Liver (tissue), 9 donors: ENCODE results near the gene GBX1. TPM values are rescaled to one million over a fixed set of nuclear protein-coding genes. Genes with fewer than 3 reads are reported as not detected.

Experiments used
- DNase-seq: peaks from one replicate; pipeline ENCODE4 v3.0.0-alpha.2; 2017; ENCODE audit warnings: low spot score
- H3K27ac ChIP-seq, 2 donors: one replicate each; pipeline ENCODE4 v1.7.0; 2013; ENCODE audit warnings: inconsistent platforms in 2 of 2, low read length in 2 of 2, control low read depth in 1 of 2, low read depth in 1 of 2, mild to moderate bottlenecking in 1 of 2
- H3K27me3 ChIP-seq, 4 donors: one replicate each; pipeline versions ENCODE4 v1.6.1 to v1.7.0; 2013; ENCODE audit warnings: low read length in 3 of 4, inconsistent platforms in 1 of 4, mild to moderate bottlenecking in 1 of 4, moderate library complexity in 1 of 4; ENCODE audit not compliant: control insufficient read depth in 4 of 4, insufficient read depth in 4 of 4
- H3K36me3 ChIP-seq, 4 donors: one replicate each; pipeline versions ENCODE4 v1.6.1 to v1.7.0; 2013; ENCODE audit warnings: low read length in 3 of 4, mild to moderate bottlenecking in 3 of 4, low read depth in 1 of 4, moderate library complexity in 1 of 4; ENCODE audit not compliant: control insufficient read depth in 4 of 4, insufficient read depth in 3 of 4
- H3K4me1 ChIP-seq, 4 donors: one replicate each; pipeline versions ENCODE4 v1.6.1 to v1.7.0; 2013; ENCODE audit warnings: low read length in 3 of 4, mild to moderate bottlenecking in 3 of 4, moderate library complexity in 1 of 4; ENCODE audit not compliant: control insufficient read depth in 4 of 4, insufficient read depth in 4 of 4
- H3K4me3 ChIP-seq, 3 donors: one replicate each; pipeline versions ENCODE4 v1.6.1 to v1.7.0; 2013; ENCODE audit warnings: low read length in 3 of 3, control low read depth in 1 of 3, low read depth in 1 of 3, mild to moderate bottlenecking in 1 of 3
- H3K9ac ChIP-seq, 2 donors: one replicate each; pipeline ENCODE4 v1.7.0; 2013; ENCODE audit warnings: low read length in 2 of 2, mild to moderate bottlenecking in 2 of 2, moderate library complexity in 2 of 2, control low read depth in 1 of 2, low read depth in 1 of 2
- H3K9me3 ChIP-seq, 4 donors: one replicate each; pipeline versions ENCODE4 v1.6.1 to v1.7.0; 2013; ENCODE audit warnings: low read length in 3 of 4; ENCODE audit not compliant: control insufficient read depth in 4 of 4
- FOXA2 ChIP-seq: IDR thresholded peaks from 2 replicates; pipeline ENCODE4 v1.6.1; 2016; ENCODE audit warnings: antibody characterized with exemption
- GABPA ChIP-seq, 2 donors: IDR thresholded peaks in 1 of 2; conservative IDR thresholded peaks in 1 of 2; 2 replicates each; pipeline ENCODE4 v1.6.1; 2016; ENCODE audit warnings: antibody characterized with exemption in 2 of 2, mild to moderate bottlenecking in 1 of 2, moderate library complexity in 1 of 2
- JUND ChIP-seq, 2 donors: IDR thresholded peaks; 2 replicates each; pipeline ENCODE4 v1.6.1; 2016; ENCODE audit warnings: antibody characterized with exemption in 2 of 2
- MAX ChIP-seq: IDR thresholded peaks from 2 replicates; pipeline ENCODE4 v1.6.1; 2016; ENCODE audit warnings: antibody characterized with exemption
- NR2F2 ChIP-seq: IDR thresholded peaks from 2 replicates; pipeline ENCODE4 v1.6.1; 2016; ENCODE audit warnings: antibody characterized with exemption
- RAD21 ChIP-seq, 2 donors: IDR thresholded peaks; 2 replicates each; pipeline ENCODE4 v1.6.1; 2016; ENCODE audit warnings: antibody characterized with exemption in 2 of 2, mild to moderate bottlenecking in 2 of 2
- RXRA ChIP-seq, 2 donors: IDR thresholded peaks; 2 replicates each; pipeline ENCODE4 v1.6.1; 2017 to 2018; ENCODE audit warnings: antibody characterized with exemption in 2 of 2, mild to moderate bottlenecking in 1 of 2
- YY1 ChIP-seq: IDR thresholded peaks from 2 replicates; pipeline ENCODE4 v1.6.1; 2016; ENCODE audit warnings: antibody characterized with exemption, mild to moderate bottlenecking
- WGBS: extraction: QIAGEN DNeasy Blood & Tissue Kit; methylation state at CpG from one replicate; pipeline ENCODE4 v1.1.7; 2013; 5-methylcytosine and 5-hydroxymethylcytosine counted together
- polyA plus RNA-seq, 2 donors: library from polyadenylated mRNA; stranded (reverse) in 1 of 2; unstranded in 1 of 2; fragments of 200-250 nt in 1 of 2; fragments of >200 nt in 1 of 2; fragmentation: Nextera tagmentation in 1 of 2; extraction: Ambion mirVana in 1 of 2; gene quantifications; one replicate each; pipeline versions ENCODE4 v1.2.1 to v1.2.3, GENCODE V29; 2013 to 2015
- total RNA-seq, 2 donors: library from RNA; depleted of rRNA; stranded (reverse); fragments of >200 nt; gene quantifications; one replicate each; pipeline ENCODE4 v1.2.3, GENCODE V29; 2014
- TF ChIP-seq, protein P1 (sequence below): fragments of 150-350 bp; IDR thresholded peaks from 2 replicates; pipeline ENCODE4 v1.5.1; 2017; ENCODE audit warnings: improper control_type of control experiment, low read depth, low read length; ENCODE audit not compliant: missing input control
- TF ChIP-seq, protein P2 (sequence below): IDR thresholded peaks from 2 replicates; pipeline ENCODE4 v1.6.1; 2016; ENCODE audit warnings: antibody characterized with exemption
- TF ChIP-seq, protein P3 (sequence below): IDR thresholded peaks from 2 replicates; pipeline ENCODE4 v1.6.1; 2016; ENCODE audit warnings: antibody characterized with exemption
- TF ChIP-seq, protein P4 (sequence below): IDR thresholded peaks from 2 replicates; pipeline ENCODE4 v1.6.1; 2016; ENCODE audit warnings: antibody characterized with exemption, mild to moderate bottlenecking
- donor health status: healthy.
- donor health status: healthy.
- donor health status: healthy.
- donor health status: healthy.
- donor health status: healthy.

The GBX1 gene
- total and polyA plus RNA-seq, 4 donors = not detected

- Histone ChIP-seq H3K4me1 (peaks cover 0 to 6% (median 2%) of the 10 kb centered on the region in 4 donors), H3K9ac (no peak overlapping the region), H3K9me3 (no peaks in the 10 kb centered on the region), H3K27ac (no peak overlapping the region), H3K36me3 (no peaks in the 10 kb centered on the region), H3K4me3 (no peak overlapping the region), H3K27me3 (no peaks in the 10 kb centered on the region)
- TF ChIP-seq YY1 = no peak
- TF ChIP-seq RAD21 (IDR thresholded peaks at IDR 0.05) = peak; percentile 91 to 95
- TF ChIP-seq, protein P1, sequence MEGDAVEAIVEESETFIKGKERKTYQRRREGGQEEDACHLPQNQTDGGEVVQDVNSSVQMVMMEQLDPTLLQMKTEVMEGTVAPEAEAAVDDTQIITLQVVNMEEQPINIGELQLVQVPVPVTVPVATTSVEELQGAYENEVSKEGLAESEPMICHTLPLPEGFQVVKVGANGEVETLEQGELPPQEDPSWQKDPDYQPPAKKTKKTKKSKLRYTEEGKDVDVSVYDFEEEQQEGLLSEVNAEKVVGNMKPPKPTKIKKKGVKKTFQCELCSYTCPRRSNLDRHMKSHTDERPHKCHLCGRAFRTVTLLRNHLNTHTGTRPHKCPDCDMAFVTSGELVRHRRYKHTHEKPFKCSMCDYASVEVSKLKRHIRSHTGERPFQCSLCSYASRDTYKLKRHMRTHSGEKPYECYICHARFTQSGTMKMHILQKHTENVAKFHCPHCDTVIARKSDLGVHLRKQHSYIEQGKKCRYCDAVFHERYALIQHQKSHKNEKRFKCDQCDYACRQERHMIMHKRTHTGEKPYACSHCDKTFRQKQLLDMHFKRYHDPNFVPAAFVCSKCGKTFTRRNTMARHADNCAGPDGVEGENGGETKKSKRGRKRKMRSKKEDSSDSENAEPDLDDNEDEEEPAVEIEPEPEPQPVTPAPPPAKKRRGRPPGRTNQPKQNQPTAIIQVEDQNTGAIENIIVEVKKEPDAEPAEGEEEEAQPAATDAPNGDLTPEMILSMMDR = peak; percentile 85
- peak; percentile 78 for DNase-seq
- WGBS = 46% methylated on average over 20 of the region's 20 CpGs
These were observed 56.4 kb downstream of the GBX1 start for GRCh38 chr7:151110941-151111645.

DNA sequence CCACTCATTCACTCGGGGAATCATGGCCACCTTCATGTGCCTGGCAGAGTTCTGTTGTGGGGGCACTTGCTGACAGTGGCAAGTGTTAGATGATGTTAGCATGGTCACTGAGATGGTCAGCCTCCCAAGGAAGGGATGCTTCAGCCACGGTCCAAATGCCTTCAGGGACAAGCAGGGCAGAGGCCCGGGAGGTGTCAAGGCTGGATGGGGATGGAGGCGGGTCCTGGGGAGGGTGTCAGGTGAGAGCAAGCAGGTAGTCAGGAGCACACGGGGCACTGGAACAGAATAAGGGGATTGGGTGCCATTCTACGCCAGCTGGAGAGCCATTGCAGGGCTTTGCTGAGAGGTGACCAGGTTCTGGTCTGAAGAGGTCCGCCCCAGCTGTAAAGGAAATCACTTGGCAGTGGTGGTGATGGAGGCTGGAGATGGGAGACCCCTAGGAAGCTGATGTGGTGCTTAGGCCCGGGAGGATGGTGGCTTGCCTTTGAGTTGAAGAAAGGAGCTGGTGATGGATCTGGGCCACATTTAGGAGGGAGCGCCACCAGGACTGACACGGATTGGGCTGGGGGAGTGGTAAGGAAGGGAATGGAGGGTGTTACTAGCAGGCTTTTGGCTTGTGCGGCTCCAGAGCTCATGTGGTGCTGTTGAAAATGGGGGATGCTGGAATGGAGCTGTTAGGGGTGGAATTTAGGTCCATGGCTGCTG is 57.1 kb downstream of the GBX1 start:
- H3K9me3 ChIP-seq = no peaks in the 10 kb centered on the region
- no peak overlapping the region for H3K4me3 ChIP-seq
- 80% methylated on average over 11 of the region's 11 CpGs for WGBS
- no peaks in the 10 kb centered on the region for H3K36me3 ChIP-seq
- H3K4me1 ChIP-seq = peaks cover 0 to 6% (median 2%) of the 10 kb centered on the region in 4 donors
- no peak for DNase-seq
- no peak overlapping the region for H3K27ac ChIP-seq
- no peaks in the 10 kb centered on the region for H3K27me3 ChIP-seq
- TF ChIP-seq, protein P2, sequence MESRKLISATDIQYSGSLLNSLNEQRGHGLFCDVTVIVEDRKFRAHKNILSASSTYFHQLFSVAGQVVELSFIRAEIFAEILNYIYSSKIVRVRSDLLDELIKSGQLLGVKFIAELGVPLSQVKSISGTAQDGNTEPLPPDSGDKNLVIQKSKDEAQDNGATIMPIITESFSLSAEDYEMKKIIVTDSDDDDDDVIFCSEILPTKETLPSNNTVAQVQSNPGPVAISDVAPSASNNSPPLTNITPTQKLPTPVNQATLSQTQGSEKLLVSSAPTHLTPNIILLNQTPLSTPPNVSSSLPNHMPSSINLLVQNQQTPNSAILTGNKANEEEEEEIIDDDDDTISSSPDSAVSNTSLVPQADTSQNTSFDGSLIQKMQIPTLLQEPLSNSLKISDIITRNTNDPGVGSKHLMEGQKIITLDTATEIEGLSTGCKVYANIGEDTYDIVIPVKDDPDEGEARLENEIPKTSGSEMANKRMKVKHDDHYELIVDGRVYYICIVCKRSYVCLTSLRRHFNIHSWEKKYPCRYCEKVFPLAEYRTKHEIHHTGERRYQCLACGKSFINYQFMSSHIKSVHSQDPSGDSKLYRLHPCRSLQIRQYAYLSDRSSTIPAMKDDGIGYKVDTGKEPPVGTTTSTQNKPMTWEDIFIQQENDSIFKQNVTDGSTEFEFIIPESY = no peak
- TF ChIP-seq MAX (no peak), JUND (IDR thresholded peaks at IDR 0.05) (no peak), RXRA (IDR thresholded peaks at IDR 0.05) (no peak), FOXA2 (no peak), GABPA (IDR thresholded peaks at IDR 0.05 in 1 of 2, conservative IDR thresholded peaks at IDR 0.05 in 1 of 2) (no peak), NR2F2 (no peak)
- TF ChIP-seq, protein P3, sequence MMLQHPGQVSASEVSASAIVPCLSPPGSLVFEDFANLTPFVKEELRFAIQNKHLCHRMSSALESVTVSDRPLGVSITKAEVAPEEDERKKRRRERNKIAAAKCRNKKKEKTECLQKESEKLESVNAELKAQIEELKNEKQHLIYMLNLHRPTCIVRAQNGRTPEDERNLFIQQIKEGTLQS = no peak
- TF ChIP-seq, protein P4, sequence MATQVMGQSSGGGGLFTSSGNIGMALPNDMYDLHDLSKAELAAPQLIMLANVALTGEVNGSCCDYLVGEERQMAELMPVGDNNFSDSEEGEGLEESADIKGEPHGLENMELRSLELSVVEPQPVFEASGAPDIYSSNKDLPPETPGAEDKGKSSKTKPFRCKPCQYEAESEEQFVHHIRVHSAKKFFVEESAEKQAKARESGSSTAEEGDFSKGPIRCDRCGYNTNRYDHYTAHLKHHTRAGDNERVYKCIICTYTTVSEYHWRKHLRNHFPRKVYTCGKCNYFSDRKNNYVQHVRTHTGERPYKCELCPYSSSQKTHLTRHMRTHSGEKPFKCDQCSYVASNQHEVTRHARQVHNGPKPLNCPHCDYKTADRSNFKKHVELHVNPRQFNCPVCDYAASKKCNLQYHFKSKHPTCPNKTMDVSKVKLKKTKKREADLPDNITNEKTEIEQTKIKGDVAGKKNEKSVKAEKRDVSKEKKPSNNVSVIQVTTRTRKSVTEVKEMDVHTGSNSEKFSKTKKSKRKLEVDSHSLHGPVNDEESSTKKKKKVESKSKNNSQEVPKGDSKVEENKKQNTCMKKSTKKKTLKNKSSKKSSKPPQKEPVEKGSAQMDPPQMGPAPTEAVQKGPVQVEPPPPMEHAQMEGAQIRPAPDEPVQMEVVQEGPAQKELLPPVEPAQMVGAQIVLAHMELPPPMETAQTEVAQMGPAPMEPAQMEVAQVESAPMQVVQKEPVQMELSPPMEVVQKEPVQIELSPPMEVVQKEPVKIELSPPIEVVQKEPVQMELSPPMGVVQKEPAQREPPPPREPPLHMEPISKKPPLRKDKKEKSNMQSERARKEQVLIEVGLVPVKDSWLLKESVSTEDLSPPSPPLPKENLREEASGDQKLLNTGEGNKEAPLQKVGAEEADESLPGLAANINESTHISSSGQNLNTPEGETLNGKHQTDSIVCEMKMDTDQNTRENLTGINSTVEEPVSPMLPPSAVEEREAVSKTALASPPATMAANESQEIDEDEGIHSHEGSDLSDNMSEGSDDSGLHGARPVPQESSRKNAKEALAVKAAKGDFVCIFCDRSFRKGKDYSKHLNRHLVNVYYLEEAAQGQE = no peak
- no peak overlapping the region for H3K9ac ChIP-seq
